ENCODE results near the gene MAMLD1. TPM values are rescaled to one million over a fixed set of nuclear protein-coding genes. Genes with fewer than 3 reads are reported as not detected.

Gene MAMLD1
- total RNA-seq, 1 donor from 2014 or later, result 1.8 TPM

GRCh38 chrX:150324035-150324728, 38.9 kb upstream of the MAMLD1 start:
- Histone ChIP-seq H3K27ac (replicated peaks) (no peak overlapping the region), H3K27me3 (ENCODE audit: low read depth) (no peaks in the 10 kb centered on the region), H3K36me3 (no peaks in the 10 kb centered on the region), H3K9me3 (replicated peaks) (no peaks in the 10 kb centered on the region), H3K4me1 (no peaks in the 10 kb centered on the region), H3K4me3 (no peak overlapping the region)
- no peak for DNase-seq
- no peak for TF ChIP-seq CTCF (IDR thresholded peaks at IDR 0.05; ENCODE audit: borderline replicate concordance)
- intact Hi-C loops (cut with micrococcal nuclease), result no loop called here

- no peak overlapping the region for H3K27ac ChIP-seq (replicated peaks)
- no peaks in the 10 kb centered on the region for H3K9me3 ChIP-seq (replicated peaks)
- H3K4me1 ChIP-seq, result no peaks in the 10 kb centered on the region
- no peaks in the 10 kb centered on the region for H3K27me3 ChIP-seq (ENCODE audit: low read depth)
- no peaks in the 10 kb centered on the region for H3K36me3 ChIP-seq
- no peak for TF ChIP-seq CTCF (IDR thresholded peaks at IDR 0.05; ENCODE audit: borderline replicate concordance)
- no peak overlapping the region for H3K4me3 ChIP-seq
- intact Hi-C loops (cut with micrococcal nuclease), result no loop called here
- no peak for DNase-seq
These were observed 38.2 kb upstream of the MAMLD1 start for GRCh38 chrX:150324919-150325318.

- H3K27me3 ChIP-seq (ENCODE audit: low read depth), result no peaks in the 10 kb centered on the region
- H3K36me3 ChIP-seq, result no peaks in the 10 kb centered on the region
- no peaks in the 10 kb centered on the region for H3K4me1 ChIP-seq
- intact Hi-C loops (cut with micrococcal nuclease), result no loop called here
- DNase-seq, result no peak
- TF ChIP-seq CTCF (IDR thresholded peaks at IDR 0.05; ENCODE audit: borderline replicate concordance), result no peak
- no peak overlapping the region for H3K4me3 ChIP-seq
- no peak overlapping the region for H3K27ac ChIP-seq (replicated peaks)
- H3K9me3 ChIP-seq (replicated peaks), result no peaks in the 10 kb centered on the region
These were observed 36.4 kb upstream of the MAMLD1 start for GRCh38 chrX:150326541-150327247.

GRCh38 chrX:150329282-150329681, 33.8 kb upstream of the MAMLD1 start:
- H3K9me3 ChIP-seq (replicated peaks), result no peaks in the 10 kb centered on the region
- H3K36me3 ChIP-seq, result no peaks in the 10 kb centered on the region
- no peak for DNase-seq
- H3K27ac ChIP-seq (replicated peaks), result no peak overlapping the region
- no peak for TF ChIP-seq CTCF (IDR thresholded peaks at IDR 0.05; ENCODE audit: borderline replicate concordance)
- H3K4me3 ChIP-seq, result no peak overlapping the region
- no peaks in the 10 kb centered on the region for H3K27me3 ChIP-seq (ENCODE audit: low read depth)
- peaks cover 1% of the 10 kb centered on the region for H3K4me1 ChIP-seq
- intact Hi-C loops (cut with micrococcal nuclease), result no loop called here

GRCh38 chrX:150329868-150330267, 33.2 kb upstream of the MAMLD1 start:
- H3K4me1 ChIP-seq, result peaks cover 7% of the 10 kb centered on the region
- H3K27me3 ChIP-seq (ENCODE audit: low read depth), result no peaks in the 10 kb centered on the region
- intact Hi-C loops (cut with micrococcal nuclease), result no loop called here
- no peak for DNase-seq
- no peaks in the 10 kb centered on the region for H3K9me3 ChIP-seq (replicated peaks)
- no peak overlapping the region for H3K27ac ChIP-seq (replicated peaks)
- H3K4me3 ChIP-seq, result no peak overlapping the region
- H3K36me3 ChIP-seq, result no peaks in the 10 kb centered on the region
- no peak for TF ChIP-seq CTCF (IDR thresholded peaks at IDR 0.05; ENCODE audit: borderline replicate concordance)

All from left ventricle myocardium inferior (tissue), 1 donor.